HG03558 (cell line): ENCODE data around the gene MAD1L1.

ENCODE experiments used
- ATAC-seq: cut with Tn5 transposase; IDR thresholded peaks from one replicate; pipeline ENCODE4 v1.9.1; 2021; ENCODE audit warnings: moderate number of reproducible peaks; ENCODE audit not compliant: unreplicated experiment; ENCODE audit errors: extremely low read depth

The MAD1L1 gene

GRCh38 chr7:1857487-1858421 lies 375.0 kb downstream of the MAD1L1 start:
- ATAC-seq: no peak

GRCh38 chr7:1856888-1857441 lies 375.8 kb downstream of the MAD1L1 start:
- ATAC-seq: no peak

- no peak for ATAC-seq
These were observed 376.4 kb downstream of the MAD1L1 start for GRCh38 chr7:1856161-1856887.

GRCh38 chr7:1855725-1856160 lies 377.0 kb downstream of the MAD1L1 start:
- no peak for ATAC-seq

- ATAC-seq: no peak
These were observed 377.6 kb downstream of the MAD1L1 start for GRCh38 chr7:1854866-1855724.

GRCh38 chr7:1853986-1854865 lies 378.5 kb downstream of the MAD1L1 start:
- no peak for ATAC-seq

GRCh38 chr7:1853431-1853985 lies 379.2 kb downstream of the MAD1L1 start:
- ATAC-seq: no peak

- ATAC-seq: no peak
These were observed 380.0 kb downstream of the MAD1L1 start for GRCh38 chr7:1852517-1853430.

- ATAC-seq: no peak
These were observed 380.8 kb downstream of the MAD1L1 start for GRCh38 chr7:1851721-1852516.

GRCh38 chr7:1850976-1851571 lies 381.7 kb downstream of the MAD1L1 start:
- ATAC-seq: no peak

- ATAC-seq: no peak
These were observed 382.4 kb downstream of the MAD1L1 start for GRCh38 chr7:1850111-1850975.

- no peak for ATAC-seq
These were observed 383.2 kb downstream of the MAD1L1 start for GRCh38 chr7:1849351-1850041.

GRCh38 chr7:1848911-1849311 lies 383.8 kb downstream of the MAD1L1 start:
- ATAC-seq: no peak

GRCh38 chr7:1848013-1848640 lies 384.6 kb downstream of the MAD1L1 start:
- no peak for ATAC-seq
